Activated CD8-positive, alpha-beta T cell treated with anti-CD3 and anti-CD28 coated beads for 36 hours (primary cell): ENCODE measurements around the gene CEP104. TPM values are rescaled to one million over a fixed set of nuclear protein-coding genes. Genes with fewer than 3 reads are reported as not detected.

Experiments
- ATAC-seq: fragments of 200-7000 bp; cut with Tn5 transposase; one replicate; pipeline ENCODE4 v1.10.0; 2021; ENCODE audit warnings: mild to moderate bottlenecking, moderate library complexity
- CTCF ChIA-PET: fragments of 350-600 bp; sonication (Branson Sonifier 250); formaldehyde crosslinking; loops from one replicate; lab custom pipeline; 2021; ENCODE audit warnings: antibody characterized with exemption; lab: Charles Lee
- POLR2A ChIA-PET: fragments of 350-600 bp; sonication (Branson Sonifier 250); formaldehyde crosslinking; loops from one replicate; lab custom pipeline; 2021; ENCODE audit warnings: antibody characterized with exemption; lab: Charles Lee
- DNase-seq: peaks from one replicate; pipeline ENCODE4 v3.0.0-alpha.2; 2020
- H3K27ac Mint-ChIP-seq: one replicate; pipeline ENCODE4 v1.8.0; 2021; ENCODE audit warnings: mild to moderate bottlenecking, mixed read lengths
- H3K27me3 Mint-ChIP-seq: one replicate; pipeline ENCODE4 v1.8.0; 2021; ENCODE audit warnings: mixed read lengths
- H3K36me3 Mint-ChIP-seq: one replicate; pipeline ENCODE4 v1.8.0; 2021; ENCODE audit warnings: low read depth, mixed read lengths
- H3K4me1 Mint-ChIP-seq: one replicate; pipeline ENCODE4 v1.8.0; 2021; ENCODE audit warnings: low read depth, mixed read lengths
- H3K4me3 Mint-ChIP-seq: one replicate; pipeline ENCODE4 v1.8.0; 2021; ENCODE audit warnings: mild to moderate bottlenecking, moderate library complexity, mixed read lengths
- H3K9me3 Mint-ChIP-seq: one replicate; pipeline ENCODE4 v1.8.0; 2021; ENCODE audit warnings: mixed read lengths
- intact Hi-C: fragments of 100-400 bp; cut with micrococcal nuclease; formaldehyde crosslinking; loops from one replicate; pipeline ENCODE4 v1.10.0; 2022
- total RNA-seq, 2 experiments: library from RNA; stranded (reverse); gene quantifications; one replicate each; pipeline ENCODE4 v1.2.3, GENCODE V29; 2021
- TF ChIP-seq, protein P1 (sequence below): fragments of 200-600 bp; IDR thresholded peaks from one replicate; pipeline ENCODE4 v1.8.0; 2022; ENCODE audit warnings: antibody characterized with exemption, mild to moderate bottlenecking

Gene CEP104
- total RNA-seq, 2 experiments from 2014 or later, result 29.3 to 29.8 TPM

DNA sequence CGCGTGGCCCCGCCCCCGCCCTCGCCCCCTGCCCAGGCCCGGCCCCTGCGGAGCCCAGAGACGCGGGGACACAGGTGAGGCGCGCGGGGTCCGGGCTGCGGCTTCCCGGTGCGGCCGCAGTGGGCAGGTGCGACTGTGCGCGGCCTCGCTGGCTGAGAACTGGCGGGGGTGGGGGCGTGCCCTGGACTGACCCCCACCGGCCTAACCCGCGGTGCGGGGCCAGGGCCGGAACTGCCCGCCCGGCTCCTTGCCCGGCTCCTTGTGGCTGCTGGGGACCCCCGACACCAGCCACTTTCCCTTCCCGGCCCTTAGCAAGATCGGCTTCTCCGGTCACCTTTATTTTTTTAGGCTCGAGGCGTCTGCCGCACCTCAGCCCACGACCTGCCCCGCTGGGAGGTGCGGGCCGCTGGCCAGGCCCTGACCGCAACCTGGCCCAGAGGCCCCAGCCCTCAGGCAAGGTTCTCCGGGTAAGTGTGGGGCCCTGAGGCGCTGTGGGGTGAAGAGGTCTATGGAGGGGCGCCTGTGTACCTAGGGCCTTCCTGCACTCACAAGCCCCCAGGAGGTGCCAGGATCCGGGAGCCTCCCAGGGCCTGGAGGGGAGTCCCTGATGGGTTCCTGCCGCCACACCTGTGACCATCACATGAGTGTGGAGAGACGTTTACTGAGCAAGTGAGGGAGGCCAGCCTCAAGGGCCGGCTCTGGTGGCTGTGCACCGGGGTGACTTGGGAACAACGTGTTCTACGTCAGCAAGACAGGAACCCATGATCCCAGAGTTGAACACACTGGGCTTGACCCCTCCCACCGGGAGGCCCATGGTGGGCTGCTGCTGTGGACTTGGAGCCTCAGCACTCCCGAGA is 84.1 kb downstream of the CEP104 start, which contains the start of gene SMIM1:
Gene SMIM1 (plus strand): TSS at position 35 of the 857 bp plus-strand sequence. CDS start 2,625 bp downstream, outside the sequence.
- CTCF ChIA-PET, result interaction anchor here (0.8 to 2.4 kb wide), 3 partner anchors 21 to 26 kb away, joined by 4 to 7 read pairs (median 5); partner anchors contain the start of gene LRRC47

DNA sequence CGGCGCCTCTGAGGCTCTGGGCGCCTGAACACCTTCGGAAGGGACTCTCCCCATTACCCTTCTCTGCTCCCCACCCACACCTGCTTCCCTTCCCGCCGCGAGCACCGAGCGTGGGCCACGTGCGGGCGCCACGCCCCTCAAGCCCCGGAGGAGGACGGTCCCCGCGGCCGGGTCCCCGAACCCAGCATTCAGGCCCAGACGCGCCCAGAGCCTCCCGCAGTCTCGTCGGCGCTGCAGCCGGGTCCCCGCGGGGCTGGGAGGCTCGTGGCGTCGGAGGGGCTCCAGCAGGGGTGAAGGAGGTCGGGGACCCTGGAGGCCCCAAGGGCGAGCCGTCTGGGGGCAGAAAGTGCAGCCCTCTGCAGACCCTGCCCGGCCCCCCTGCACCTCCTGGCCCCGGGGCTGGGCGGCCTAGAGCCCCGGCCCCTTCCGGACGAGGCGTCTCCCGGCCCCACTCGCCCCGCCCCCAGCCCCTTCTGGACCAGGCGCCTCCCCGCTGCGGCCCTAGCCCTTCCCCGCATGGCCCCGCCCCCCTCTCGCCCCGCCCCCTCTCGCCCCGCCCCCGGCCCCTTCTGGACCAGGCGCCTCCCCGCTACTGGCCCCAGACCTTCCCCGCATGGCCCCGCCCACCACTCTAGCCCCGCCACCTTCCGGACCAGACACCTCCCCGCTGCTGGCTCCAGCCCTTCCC is 84.8 kb downstream of the CEP104 start:
- DNase-seq, result peak; percentile 93
- no peaks in the 10 kb centered on the region for H3K9me3 Mint-ChIP-seq
- no peaks in the 10 kb centered on the region for H3K27me3 Mint-ChIP-seq
- H3K36me3 Mint-ChIP-seq, result no peaks in the 10 kb centered on the region
- ATAC-seq, result peak; percentile 84
- peak overlapping the region; percentile 87 for H3K27ac Mint-ChIP-seq
- peaks cover 11% of the 10 kb centered on the region for H3K4me1 Mint-ChIP-seq
- ChIA-PET POLR2A (interaction anchor here (0.6 to 1.4 kb wide), 4 partner anchors 11 to 128 kb away, joined by 3 to 5 read pairs (median 4); partner anchors contain the start of gene C1orf174), CTCF (no interaction called here)
- TF ChIP-seq, protein P1, sequence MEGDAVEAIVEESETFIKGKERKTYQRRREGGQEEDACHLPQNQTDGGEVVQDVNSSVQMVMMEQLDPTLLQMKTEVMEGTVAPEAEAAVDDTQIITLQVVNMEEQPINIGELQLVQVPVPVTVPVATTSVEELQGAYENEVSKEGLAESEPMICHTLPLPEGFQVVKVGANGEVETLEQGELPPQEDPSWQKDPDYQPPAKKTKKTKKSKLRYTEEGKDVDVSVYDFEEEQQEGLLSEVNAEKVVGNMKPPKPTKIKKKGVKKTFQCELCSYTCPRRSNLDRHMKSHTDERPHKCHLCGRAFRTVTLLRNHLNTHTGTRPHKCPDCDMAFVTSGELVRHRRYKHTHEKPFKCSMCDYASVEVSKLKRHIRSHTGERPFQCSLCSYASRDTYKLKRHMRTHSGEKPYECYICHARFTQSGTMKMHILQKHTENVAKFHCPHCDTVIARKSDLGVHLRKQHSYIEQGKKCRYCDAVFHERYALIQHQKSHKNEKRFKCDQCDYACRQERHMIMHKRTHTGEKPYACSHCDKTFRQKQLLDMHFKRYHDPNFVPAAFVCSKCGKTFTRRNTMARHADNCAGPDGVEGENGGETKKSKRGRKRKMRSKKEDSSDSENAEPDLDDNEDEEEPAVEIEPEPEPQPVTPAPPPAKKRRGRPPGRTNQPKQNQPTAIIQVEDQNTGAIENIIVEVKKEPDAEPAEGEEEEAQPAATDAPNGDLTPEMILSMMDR, result no peak
- peak overlapping the region; percentile 77 for H3K4me3 Mint-ChIP-seq
- intact Hi-C loops, result no loop called here

More for the DNA sequence above, 84.1 kb downstream of the CEP104 start, which contains the start of gene SMIM1:
- TF ChIP-seq, protein P1, result no peak
- H3K4me3 Mint-ChIP-seq, result peak within 1 kb of the TSS; percentile 77
- H3K9me3 Mint-ChIP-seq, result no peaks in the 10 kb centered on the region
- ATAC-seq (no peak), DNase-seq (no peak)
- no peaks in the 10 kb centered on the region for H3K36me3 Mint-ChIP-seq
- H3K4me1 Mint-ChIP-seq, result peaks cover 11% of the 10 kb centered on the region
- POLR2A ChIA-PET, result interaction anchor here (1.2 kb wide), 1 partner anchor 22 kb away, joined by 3 read pairs; no protein-coding TSS in a partner anchor
- no peaks in the 10 kb centered on the region for H3K27me3 Mint-ChIP-seq
- intact Hi-C loops, result no loop called here
- H3K27ac Mint-ChIP-seq, result peak within 1 kb of the TSS; percentile 87

DNA sequence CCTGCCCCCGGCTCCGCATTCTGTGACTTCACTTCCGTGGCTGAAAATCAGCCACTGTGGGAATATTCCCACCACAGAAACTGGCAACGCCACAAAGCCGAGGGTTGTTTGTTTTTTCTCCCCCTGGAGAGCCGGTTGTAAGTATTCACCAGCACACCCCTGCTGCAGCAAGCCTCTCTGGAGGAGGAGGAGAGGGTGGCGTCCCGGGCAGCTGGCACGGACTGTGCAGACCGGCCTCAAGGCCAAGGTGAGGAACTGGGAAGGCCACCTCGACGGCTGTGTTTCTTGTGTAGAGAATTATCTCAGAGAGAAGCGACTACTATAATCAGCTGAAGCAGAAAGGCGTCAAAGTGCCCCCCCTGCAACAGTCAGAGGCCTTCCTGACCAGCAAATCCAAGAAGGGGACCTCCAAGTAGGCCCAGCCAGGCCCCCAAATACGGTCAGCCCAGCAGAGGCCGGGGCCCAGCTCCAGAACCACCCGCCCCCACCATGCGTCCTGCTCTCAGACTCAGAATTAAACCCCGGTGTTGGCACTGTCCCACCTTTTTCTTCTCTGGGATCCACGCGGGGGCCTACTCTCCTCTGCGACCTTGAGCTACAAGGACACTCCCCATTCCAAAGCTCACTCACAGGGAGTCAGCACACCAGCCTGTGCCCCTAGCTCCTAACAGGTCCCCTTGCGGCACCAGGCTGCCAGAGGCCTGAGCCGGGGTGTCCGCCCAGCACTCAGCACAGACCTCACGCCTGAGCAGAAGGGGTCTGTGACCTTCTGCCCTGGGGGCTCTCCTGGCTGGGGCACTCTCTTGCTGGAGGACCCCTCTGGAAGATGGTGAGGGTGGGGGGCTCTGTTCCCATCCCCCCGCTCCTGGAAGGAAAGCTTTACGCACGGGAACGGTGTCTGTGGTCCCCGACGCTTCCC is 85.6 kb downstream of the CEP104 start:
- peak overlapping the region; percentile 87 for H3K27ac Mint-ChIP-seq
- TF ChIP-seq, protein P1, result no peak
- intact Hi-C loops, result no loop called here
- POLR2A ChIA-PET, result interaction anchor here (0.6 to 1.4 kb wide), 4 partner anchors 10 to 128 kb away, joined by 3 to 5 read pairs (median 4); partner anchors contain the start of gene C1orf174
- H3K4me1 Mint-ChIP-seq, result peaks cover 11% of the 10 kb centered on the region
- no peaks in the 10 kb centered on the region for H3K36me3 Mint-ChIP-seq
- H3K4me3 Mint-ChIP-seq, result peak overlapping the region; percentile 77
- no peaks in the 10 kb centered on the region for H3K27me3 Mint-ChIP-seq
- no peaks in the 10 kb centered on the region for H3K9me3 Mint-ChIP-seq
- ATAC-seq (peak; percentile 0), DNase-seq (no peak)
- CTCF ChIA-PET, result no interaction called here

DNA sequence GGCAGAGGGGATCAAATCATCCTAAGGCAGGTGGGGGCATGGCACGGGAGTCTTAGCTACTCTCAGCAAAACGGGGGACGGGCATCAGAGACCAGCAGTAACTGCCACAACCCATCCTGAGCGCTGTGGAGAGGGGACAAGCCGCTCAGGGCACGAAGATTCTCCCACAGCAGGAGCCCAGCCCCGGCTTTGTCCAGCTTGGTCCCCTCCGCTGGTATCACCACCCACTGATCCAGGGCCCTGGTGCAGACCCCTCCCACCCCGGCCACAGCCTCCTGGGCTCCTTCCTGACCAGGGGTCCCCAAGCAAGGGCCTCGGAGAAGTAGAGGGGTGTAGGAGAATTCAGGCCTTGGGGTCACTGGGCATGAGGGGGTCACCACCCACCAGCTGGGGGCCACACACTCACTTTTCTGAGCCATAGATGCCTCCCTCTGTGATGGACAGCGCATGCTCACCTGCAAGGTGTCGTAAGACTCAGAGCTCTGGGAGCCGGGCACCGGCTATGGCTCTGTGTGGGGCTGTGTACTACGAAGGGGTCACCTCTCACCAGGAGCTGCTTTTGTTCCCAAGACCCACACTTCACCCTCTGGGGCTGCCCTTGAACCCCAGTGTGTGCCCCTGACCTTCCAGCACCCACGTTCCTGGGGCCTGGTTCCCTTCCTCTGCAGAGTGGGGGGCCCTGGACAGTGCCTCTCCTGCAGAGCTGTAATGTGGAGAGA is 86.8 kb downstream of the CEP104 start:
- POLR2A ChIA-PET, result no interaction called here
- H3K4me1 Mint-ChIP-seq, result peaks cover 7% of the 10 kb centered on the region
- H3K9me3 Mint-ChIP-seq, result no peaks in the 10 kb centered on the region
- H3K27me3 Mint-ChIP-seq, result peaks cover 7% of the 10 kb centered on the region
- H3K4me3 Mint-ChIP-seq, result peak overlapping the region; percentile 77
- intact Hi-C loops, result no loop called here
- no peak overlapping the region for H3K27ac Mint-ChIP-seq
- DNase-seq (no peak), ATAC-seq (no peak)
- TF ChIP-seq, protein P1, result no peak
- H3K36me3 Mint-ChIP-seq, result no peaks in the 10 kb centered on the region
- CTCF ChIA-PET, result no interaction called here
